HPDE6-E6E7 (cell line): Measurements from ENCODE around the gene MYT1.
"Not testable (repeated sequence)": the region's sequence is repeated elsewhere in the genome, so short reads cannot be mapped to it uniquely, and the experiment has no call there.

ENCODE experiments used
- DNase-seq: peaks from one replicate; pipeline ENCODE4 v3.0.0; 2011; ENCODE audit warnings: missing footprints; ENCODE audit errors: extremely low spot score

MYT1 gene

DNA sequence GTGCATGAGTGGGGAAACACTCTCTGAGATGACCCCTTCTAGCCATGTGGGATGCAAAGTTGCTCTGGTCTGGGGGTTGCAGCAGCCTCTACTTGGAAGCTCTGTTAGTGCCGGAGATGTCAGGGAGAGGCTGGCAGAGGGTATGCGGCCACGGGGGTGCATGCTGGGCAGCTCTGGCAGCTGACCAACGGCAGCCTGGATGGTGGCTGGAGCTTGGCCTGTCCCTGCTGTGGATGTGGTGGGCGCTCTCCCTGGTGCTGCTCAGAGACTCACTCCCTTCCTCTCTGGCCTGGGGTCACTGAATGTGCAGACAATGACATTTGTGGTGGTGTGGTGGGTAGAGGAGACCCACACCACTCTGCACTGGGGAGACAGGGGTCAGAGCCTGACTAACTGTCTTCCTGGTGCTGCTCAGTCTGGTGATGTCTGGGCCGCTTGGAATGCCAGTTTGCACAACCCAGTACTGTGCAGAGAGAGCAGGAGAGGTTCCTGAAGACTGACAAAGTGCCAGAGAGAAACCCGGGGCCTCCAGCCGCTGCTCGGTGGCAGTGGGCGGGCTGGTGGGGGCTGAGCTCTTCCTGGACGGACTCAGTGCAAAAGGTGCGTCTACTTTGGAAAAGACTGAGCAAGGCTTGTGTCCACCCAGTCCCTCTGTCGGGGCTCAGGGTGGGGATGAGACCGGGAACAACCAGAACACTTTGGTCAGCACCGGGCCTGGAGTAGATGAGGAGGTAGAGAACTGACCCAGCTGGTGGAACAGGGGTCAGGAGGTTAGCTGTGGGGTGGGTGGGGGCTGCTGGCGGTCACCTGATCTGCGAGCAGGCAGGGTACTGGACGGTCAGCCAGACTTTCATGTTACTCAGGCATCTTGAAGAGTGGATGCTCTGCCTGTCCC is 2.7 kb downstream of the MYT1 start:
- DNase-seq, result no peak

GRCh38 chr20:64167676-64168075 is 3.4 kb downstream of the MYT1 start:
- DNase-seq, result no peak

GRCh38 chr20:64168381-64169090 is 4.3 kb downstream of the MYT1 start:
- no peak for DNase-seq

DNA sequence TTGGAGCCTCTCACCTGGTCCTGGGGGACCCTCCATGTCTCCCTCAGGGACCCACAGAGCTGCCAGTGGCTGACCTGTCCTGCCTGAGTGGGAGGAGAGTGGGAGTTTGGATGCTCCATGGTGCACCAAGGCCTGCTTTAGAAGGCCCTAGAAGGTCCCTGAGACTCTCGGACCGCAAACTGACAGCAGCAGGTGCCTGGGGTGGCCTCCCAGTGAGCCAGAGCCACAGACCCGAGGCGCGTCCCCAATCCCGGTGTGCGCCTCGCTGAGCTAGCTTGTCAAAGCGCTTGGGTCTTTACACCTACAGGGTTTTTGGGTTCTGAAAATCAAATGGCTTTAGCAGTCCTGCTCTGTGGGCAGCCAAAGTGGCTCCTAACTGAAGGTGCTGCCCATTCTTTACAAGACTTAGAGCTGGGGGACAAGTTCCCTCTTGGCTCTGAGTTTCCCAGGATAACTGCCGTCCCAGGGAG is 4.9 kb downstream of the MYT1 start:
- no peak for DNase-seq

- DNase-seq, result no peak
Observed at GRCh38 chr20:64171211-64171610, 7.0 kb downstream of the MYT1 start.

DNA sequence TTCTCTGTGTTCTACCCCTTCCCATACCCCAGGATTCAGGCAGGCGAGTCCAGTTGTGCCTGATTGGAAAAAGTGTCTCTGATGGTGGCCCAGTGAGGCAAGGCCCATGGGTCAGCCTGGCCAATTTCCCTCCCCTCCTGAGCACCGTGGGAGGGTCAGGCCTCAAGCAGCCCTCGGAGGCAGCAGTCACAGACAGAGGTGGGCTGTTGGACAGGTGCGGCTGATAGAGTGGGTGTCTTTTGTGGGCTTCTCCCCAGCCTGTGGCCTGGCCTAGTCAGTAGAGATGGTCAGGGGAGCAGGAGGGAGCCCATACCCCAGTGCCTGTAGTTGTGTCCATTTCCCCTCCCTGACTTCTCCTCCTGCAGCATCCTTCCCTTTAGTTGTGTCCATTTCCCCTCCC is 8.9 kb downstream of the MYT1 start:
- no peak for DNase-seq

DNA sequence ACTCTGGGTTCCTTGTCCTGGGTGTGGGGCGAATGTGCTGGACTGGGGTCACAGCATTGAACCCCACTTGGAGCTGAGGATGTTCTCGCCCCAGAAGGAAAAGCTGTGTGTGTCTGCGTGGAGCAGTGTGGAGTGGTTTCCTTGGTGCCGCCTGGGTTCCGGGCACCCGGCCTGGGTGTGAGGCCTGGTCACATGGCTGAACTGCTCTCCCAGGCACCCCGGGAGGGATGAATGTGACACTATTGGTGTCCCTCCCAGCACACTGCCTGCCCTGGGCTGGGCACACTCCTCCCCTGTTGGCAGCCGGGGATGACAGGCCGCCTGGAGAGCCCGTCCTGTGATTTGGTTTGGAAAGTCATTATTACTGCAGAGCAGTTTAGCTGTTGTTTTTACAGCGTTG is 12.3 kb downstream of the MYT1 start:
- no peak for DNase-seq

GRCh38 chr20:64176971-64177370 is 12.7 kb downstream of the MYT1 start:
- DNase-seq, result no peak

- DNase-seq, result no peak
Observed at GRCh38 chr20:64177384-64177783, 13.1 kb downstream of the MYT1 start.

GRCh38 chr20:64177787-64178186 is 13.5 kb downstream of the MYT1 start:
- no peak for DNase-seq

- DNase-seq, result not testable (repeated sequence)
Observed at GRCh38 chr20:64178925-64179324, 14.7 kb downstream of the MYT1 start.

DNA sequence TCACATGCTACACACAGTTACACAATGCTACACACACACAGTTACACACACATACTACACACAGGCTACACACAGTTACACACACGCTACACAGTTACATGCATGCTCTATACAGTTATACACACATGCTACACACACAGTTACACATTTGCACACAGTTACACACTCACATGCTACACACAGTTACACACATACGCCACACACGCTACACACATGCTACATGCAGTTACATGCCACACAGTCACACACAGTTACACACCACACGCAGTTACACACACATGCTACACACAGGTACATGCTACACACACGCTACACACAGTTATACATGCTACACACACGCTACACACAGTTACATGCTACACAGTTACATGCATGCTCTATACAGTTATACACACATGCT is 15.6 kb downstream of the MYT1 start:
- no peak for DNase-seq

DNA sequence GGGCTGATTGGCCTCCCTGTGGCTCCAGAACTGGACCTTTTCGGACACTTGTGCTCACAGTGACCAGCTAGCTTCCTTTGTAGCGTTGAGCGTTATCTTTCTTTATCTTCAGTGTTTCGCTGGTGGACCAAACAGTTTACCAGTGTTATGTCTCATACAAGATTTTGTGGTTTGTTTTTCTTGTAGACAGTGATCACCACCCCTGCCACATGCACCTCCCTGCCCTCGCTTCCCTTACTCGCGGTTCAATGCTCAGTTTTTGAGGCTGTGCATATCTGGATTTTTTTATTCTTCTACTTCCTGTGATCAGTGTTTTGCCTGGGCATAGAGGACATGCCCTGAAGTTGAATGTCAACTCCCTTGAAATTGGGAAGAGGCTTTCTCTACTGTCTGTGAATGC is 16.4 kb downstream of the MYT1 start:
- DNase-seq, result no peak

GRCh38 chr20:64181391-64181790 is 17.1 kb downstream of the MYT1 start:
- DNase-seq, result no peak

- no peak for DNase-seq
Observed at GRCh38 chr20:64182146-64182865, 18.1 kb downstream of the MYT1 start.

DNA sequence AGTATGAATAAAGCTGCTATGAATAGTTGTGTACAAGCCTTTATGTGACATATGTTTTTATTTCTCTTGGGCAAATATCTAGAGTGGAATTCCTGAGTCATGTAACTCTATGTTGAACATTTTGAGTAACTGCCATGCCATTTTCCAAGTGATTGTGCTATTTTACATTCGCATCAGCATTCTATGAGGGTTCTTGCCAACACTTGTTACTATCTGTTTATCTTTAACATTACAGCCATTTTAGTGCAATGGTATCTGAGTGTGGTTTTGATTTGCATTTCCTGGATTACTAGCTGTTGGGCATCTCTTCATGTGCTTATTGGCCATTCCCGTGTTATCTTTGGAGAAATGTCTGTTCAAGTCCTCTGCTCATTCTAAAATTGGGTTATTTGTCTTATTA is 19.1 kb downstream of the MYT1 start:
- DNase-seq, result no peak

GRCh38 chr20:64184795-64185194 is 20.5 kb downstream of the MYT1 start:
- no peak for DNase-seq

GRCh38 chr20:64185276-64185900 is 21.1 kb downstream of the MYT1 start:
- DNase-seq, result no peak

- DNase-seq, result no peak
Observed at GRCh38 chr20:64186071-64186598, 21.9 kb downstream of the MYT1 start.

DNA sequence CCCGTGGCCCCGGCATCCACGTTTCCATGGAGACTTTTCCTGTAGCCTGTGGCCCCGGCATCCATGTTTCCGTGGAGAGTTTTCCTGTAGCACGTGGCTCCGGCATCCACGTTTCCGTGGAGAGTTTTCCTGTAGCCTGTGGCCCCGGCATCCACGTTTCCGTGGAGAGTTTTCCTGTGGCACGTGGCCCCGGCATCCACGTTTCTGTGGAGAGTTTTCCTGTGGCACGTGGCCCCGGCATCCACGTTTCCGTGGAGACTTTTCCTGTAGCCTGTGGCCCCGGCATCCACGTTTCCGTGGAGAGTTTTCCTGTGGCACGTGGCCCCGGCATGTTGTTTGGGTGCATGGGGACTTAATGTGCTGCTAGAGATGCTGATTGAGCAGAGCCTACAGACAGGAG is 23.0 kb downstream of the MYT1 start:
- DNase-seq, result not testable (repeated sequence)

DNA sequence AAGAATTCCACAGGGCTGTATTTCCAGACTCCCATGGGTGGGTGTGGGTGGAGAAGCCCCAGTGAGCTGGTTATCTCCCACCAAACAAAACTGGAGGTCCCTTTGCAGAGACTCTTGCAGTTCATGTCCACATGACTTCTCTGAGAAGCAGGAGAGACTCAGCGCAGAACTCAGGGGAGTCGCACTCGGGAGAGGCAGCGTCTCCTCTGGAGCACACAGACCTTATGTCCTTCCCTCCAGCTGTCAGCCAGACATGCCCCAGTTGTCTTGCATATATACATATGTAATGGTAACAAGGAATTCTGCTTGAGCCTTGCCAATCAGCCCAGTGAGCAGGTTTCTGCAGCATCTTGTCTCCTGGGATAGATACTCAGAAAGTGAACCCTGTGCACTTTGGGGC is 23.8 kb downstream of the MYT1 start:
- DNase-seq, result no peak
